ENCODE results near the gene DNAH2. TPM values are rescaled to one million over a fixed set of nuclear protein-coding genes. Genes with fewer than 3 reads are reported as not detected.
A peak's percentile ranks its signal among the peaks of the same experiment; 100 is the strongest.

Gene DNAH2
- total and polyA plus RNA-seq, 2 of the 8 experiments (the other 6 are each of a cell fraction or from before 2014, with no cell fraction given), result 0.13 to 0.18 TPM

GRCh38 chr17:7841915-7842379 is 124.4 kb downstream of the DNAH2 start (continued):
- TF ChIP-seq GTF2F1 (IDR thresholded peaks at IDR 0.05; ENCODE audit: borderline replicate concordance, low read depth, low read length), result no peak
- no peak for TF ChIP-seq ZNF274 (IDR thresholded peaks at IDR 0.05; ENCODE audit: borderline replicate concordance, extremely low read depth, low read length)
- peak; percentile 65 for TF ChIP-seq KDM4A (IDR thresholded peaks at IDR 0.05; ENCODE audit: low read depth, low read length, severe bottlenecking)
- no peak for TF ChIP-seq CTCF (IDR thresholded peaks at IDR 0.05; ENCODE audit: control extremely low read depth in 1 of 3, insufficient read depth in 1 of 3, low read depth in 1 of 3, low read length in 3 of 3)
- TF ChIP-seq CHD2 (IDR thresholded peaks at IDR 0.05; ENCODE audit: low read length), result no peak
